ENCODE data around the gene ERC2. TPM values are rescaled to one million over a fixed set of nuclear protein-coding genes. Genes with fewer than 3 reads are reported as not detected.

The ERC2 gene
- total and polyA plus RNA-seq, 2 donors (not counting 3 experiments of a cell fraction or from before 2014, with no cell fraction given): 5.6 to 15.5 TPM

DNA sequence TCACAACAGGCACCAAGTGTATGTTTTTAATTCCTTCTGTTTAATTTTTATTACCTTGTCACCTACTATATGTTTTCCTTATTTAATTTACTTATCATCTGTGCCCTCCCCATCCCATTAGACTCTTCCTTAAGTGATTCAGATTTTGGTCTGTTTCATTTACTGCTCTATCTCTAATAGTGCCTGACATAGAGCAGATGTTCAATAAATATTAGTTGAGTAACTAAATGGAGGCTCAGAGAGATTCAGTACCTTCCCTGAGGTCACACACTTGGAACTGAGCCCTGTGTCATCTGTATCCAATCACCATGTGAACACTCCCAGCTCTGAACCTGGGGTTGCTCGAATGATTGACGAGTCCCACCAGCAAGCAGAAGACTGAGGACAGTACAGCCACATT lies 663.1 kb downstream of the ERC2 start:
- Histone ChIP-seq H3K4me3 (replicated peaks in 1 of 3; ENCODE audit: insufficient read depth in 1 of 3, low read depth in 1 of 3, low read length in 3 of 3) (no peak overlapping the region), H3K27ac (ENCODE audit: insufficient read depth, low read depth, low read length) (no peak overlapping the region), H3K4me1 (ENCODE audit: control insufficient read depth, extremely low read depth, insufficient read depth, low read length) (no peaks in the 10 kb centered on the region), H3K9me1 (replicated peaks; ENCODE audit: control insufficient read depth, extremely low read depth, insufficient read depth, low read length) (no peaks in the 10 kb centered on the region), H3K36me3 (ENCODE audit: control insufficient read depth in 2 of 2, extremely low read depth in 1 of 2, insufficient read depth in 2 of 2, low read length in 2 of 2) (no peaks in the 10 kb centered on the region), H4K20me1 (replicated peaks; ENCODE audit: control insufficient read depth, extremely low read depth, insufficient read depth, low read length) (no peaks in the 10 kb centered on the region), H3K9me3 (replicated peaks; ENCODE audit: control insufficient read depth, insufficient read depth, low read length) (no peaks in the 10 kb centered on the region), H3K27me3 (ENCODE audit: control insufficient read depth in 2 of 2, insufficient read depth in 2 of 2, low read length in 2 of 2) (no peaks in the 10 kb centered on the region), H3K79me2 (ENCODE audit: control insufficient read depth, insufficient read depth, low read length) (no peaks in the 10 kb centered on the region), H3K4me2 (ENCODE audit: insufficient read depth, low read length) (no peak overlapping the region), H2AFZ (ENCODE audit: low read depth, low read length) (no peak overlapping the region), H3K9ac (replicated peaks; ENCODE audit: extremely low read depth, insufficient read depth, low read length) (no peak overlapping the region)
- intact Hi-C loops (cut with micrococcal nuclease): no loop called here
- ChIA-PET POLR2A (no interaction called here), CTCF (no interaction called here)
- DNase-seq (ENCODE audit: low read depth, low spot score): no peak
- dilution Hi-C loops (cut with MboI; ENCODE audit: extremely low pct_ligation_motif_present, low sequenced_read_pairs): no loop called here
- FAIRE-seq: no peak
- no TSS peak for BruUV-seq (replicated peaks)
- no peak for TF ChIP-seq POLR2A (IDR thresholded peaks at IDR 0.05; ENCODE audit: low read depth, low read length)
- no peak for TF ChIP-seq MYC (IDR thresholded peaks at IDR 0.05; ENCODE audit: low read depth, low read length)
- no peak for TF ChIP-seq EZH2 (IDR thresholded peaks at IDR 0.05; ENCODE audit: borderline replicate concordance, low read depth, low read length, severe bottlenecking)
- TF ChIP-seq POLR2AphosphoS5 (IDR thresholded peaks at IDR 0.05; ENCODE audit: insufficient read depth, low read depth, low read length): no peak
- TF ChIP-seq GATA2 (IDR thresholded peaks at IDR 0.05; ENCODE audit: insufficient read depth, insufficient read length, low read depth, low read length): no peak
- TF ChIP-seq, protein P1, sequence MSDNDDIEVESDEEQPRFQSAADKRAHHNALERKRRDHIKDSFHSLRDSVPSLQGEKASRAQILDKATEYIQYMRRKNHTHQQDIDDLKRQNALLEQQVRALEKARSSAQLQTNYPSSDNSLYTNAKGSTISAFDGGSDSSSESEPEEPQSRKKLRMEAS (IDR thresholded peaks at IDR 0.05; ENCODE audit: insufficient read depth, insufficient read length): no peak
- TF ChIP-seq JUN (IDR thresholded peaks at IDR 0.05; ENCODE audit: borderline replicate concordance, insufficient read depth, insufficient read length, low read depth): no peak
- TF ChIP-seq FOS (IDR thresholded peaks at IDR 0.05; ENCODE audit: borderline replicate concordance, insufficient read depth, low read length): no peak
- TF ChIP-seq, protein P2, sequence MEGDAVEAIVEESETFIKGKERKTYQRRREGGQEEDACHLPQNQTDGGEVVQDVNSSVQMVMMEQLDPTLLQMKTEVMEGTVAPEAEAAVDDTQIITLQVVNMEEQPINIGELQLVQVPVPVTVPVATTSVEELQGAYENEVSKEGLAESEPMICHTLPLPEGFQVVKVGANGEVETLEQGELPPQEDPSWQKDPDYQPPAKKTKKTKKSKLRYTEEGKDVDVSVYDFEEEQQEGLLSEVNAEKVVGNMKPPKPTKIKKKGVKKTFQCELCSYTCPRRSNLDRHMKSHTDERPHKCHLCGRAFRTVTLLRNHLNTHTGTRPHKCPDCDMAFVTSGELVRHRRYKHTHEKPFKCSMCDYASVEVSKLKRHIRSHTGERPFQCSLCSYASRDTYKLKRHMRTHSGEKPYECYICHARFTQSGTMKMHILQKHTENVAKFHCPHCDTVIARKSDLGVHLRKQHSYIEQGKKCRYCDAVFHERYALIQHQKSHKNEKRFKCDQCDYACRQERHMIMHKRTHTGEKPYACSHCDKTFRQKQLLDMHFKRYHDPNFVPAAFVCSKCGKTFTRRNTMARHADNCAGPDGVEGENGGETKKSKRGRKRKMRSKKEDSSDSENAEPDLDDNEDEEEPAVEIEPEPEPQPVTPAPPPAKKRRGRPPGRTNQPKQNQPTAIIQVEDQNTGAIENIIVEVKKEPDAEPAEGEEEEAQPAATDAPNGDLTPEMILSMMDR (IDR thresholded peaks at IDR 0.05; ENCODE audit: extremely low read depth in 1 of 2, insufficient read depth in 1 of 2, low read depth in 1 of 2, low read length in 2 of 2): no peak
